Vagina (tissue), 2 donors: ENCODE results near the gene KCTD21. TPM values are rescaled to one million over a fixed set of nuclear protein-coding genes. Genes with fewer than 3 reads are reported as not detected.
A peak's percentile ranks its signal among the peaks of the same experiment; 100 is the strongest.

Experiments used
- DNase-seq, 2 donors: peaks; one replicate each; pipeline ENCODE4 v3.0.0-alpha.2; 2017; ENCODE audit errors: extremely low spot score in 2 of 2
- H3K27ac ChIP-seq: fragments of 200-600 bp; sonication (generic); one replicate; pipeline ENCODE4 v1.5.1; 2019
- H3K27me3 ChIP-seq: fragments of 200-600 bp; sonication (generic); one replicate; pipeline ENCODE4 v1.5.1; 2019
- H3K36me3 ChIP-seq, 2 donors: fragments of 200-600 bp; sonication (generic); one replicate each; pipeline ENCODE4 v1.5.1; 2017 to 2019
- H3K4me1 ChIP-seq: fragments of 200-600 bp; sonication (generic); one replicate; pipeline ENCODE4 v1.5.1; 2019
- H3K4me3 ChIP-seq, 2 donors: fragments of 200-600 bp; sonication (generic); 1 replicate in 1 of 2; 2 replicates in 1 of 2; pipeline ENCODE4 v1.5.1; 2016 to 2019
- H3K9me3 ChIP-seq: fragments of 200-600 bp; sonication (generic); one replicate; pipeline ENCODE4 v1.5.1; 2019
- CTCF ChIP-seq, 3 experiments: fragments of 450-650 bp in 2 of 3; fragments of 200-600 bp in 1 of 3; sonication (generic) in 1 of 3; IDR thresholded peaks; one replicate each; pipeline ENCODE4 v1.5.1; 2017 to 2019; ENCODE audit warnings: antibody characterized with exemption in 3 of 3, mild to moderate bottlenecking in 2 of 3, moderate library complexity in 2 of 3
- POLR2A ChIP-seq, 2 donors: fragments of 450-650 bp; IDR thresholded peaks; one replicate each; pipeline ENCODE4 v1.6.1; 2017; ENCODE audit warnings: antibody characterized with exemption in 2 of 2, mild to moderate bottlenecking in 2 of 2, moderate library complexity in 2 of 2
- POLR2AphosphoS5 ChIP-seq, 2 donors: sonication (generic); formaldehyde crosslinking; IDR thresholded peaks; one replicate each; pipeline ENCODE4 v1.9.0; 2017; ENCODE audit warnings: antibody characterized with exemption in 2 of 2, mild to moderate bottlenecking in 2 of 2, low read depth in 1 of 2; ENCODE audit not compliant: insufficient read depth in 1 of 2
- intact Hi-C: fragments of 100-400 bp; cut with DNase I; formaldehyde crosslinking; loops from one replicate; pipeline ENCODE4 v1.15.1; 2023
- total RNA-seq: library from RNA; depleted of rRNA; stranded (reverse); fragments of >200 nt; gene quantifications from one replicate; pipeline ENCODE4 v1.2.3, GENCODE V29; 2016

KCTD21 gene
- total RNA-seq, 1 donor from 2014 or later, result 8.6 TPM

- intact Hi-C loops, result no loop called here
- no peaks in the 10 kb centered on the region for H3K9me3 ChIP-seq
- no peak for DNase-seq
- no peaks in the 10 kb centered on the region for H3K27me3 ChIP-seq
- TF ChIP-seq POLR2A (IDR thresholded peaks at IDR 0.05) (no peak), CTCF (IDR thresholded peaks at IDR 0.05) (no peak), POLR2AphosphoS5 (IDR thresholded peaks at IDR 0.05; ENCODE audit: insufficient read depth in 1 of 2, low read depth in 1 of 2) (peak; percentile 65 to 87)
- H3K4me1 ChIP-seq, result peaks cover 21% of the 10 kb centered on the region
- peaks cover 0 to 9% of the 10 kb centered on the region in 2 donors for H3K36me3 ChIP-seq
- peak overlapping the region; percentile 87 for H3K27ac ChIP-seq
- no peak overlapping the region for H3K4me3 ChIP-seq
Measured at GRCh38 chr11:78168539-78169477, 19.6 kb downstream of the KCTD21 start.

GRCh38 chr11:78166855-78167469, 21.5 kb downstream of the KCTD21 start:
- TF ChIP-seq CTCF (IDR thresholded peaks at IDR 0.05) (no peak), POLR2A (IDR thresholded peaks at IDR 0.05) (no peak)
- Histone ChIP-seq H3K9me3 (no peaks in the 10 kb centered on the region), H3K4me3 (no peak overlapping the region), H3K4me1 (peaks cover 30% of the 10 kb centered on the region), H3K36me3 (no peaks in the 10 kb centered on the region), H3K27ac (peak overlapping the region; percentile 55), H3K27me3 (no peaks in the 10 kb centered on the region)
- intact Hi-C loops, result no loop called here
- DNase-seq, result no peak

- Histone ChIP-seq H3K9me3 (no peaks in the 10 kb centered on the region), H3K36me3 (no peaks in the 10 kb centered on the region), H3K27ac (no peak overlapping the region), H3K4me1 (peaks cover 28% of the 10 kb centered on the region), H3K27me3 (no peaks in the 10 kb centered on the region), H3K4me3 (no peak overlapping the region)
- no peak for DNase-seq
- TF ChIP-seq CTCF (IDR thresholded peaks at IDR 0.05), result no peak
- TF ChIP-seq POLR2AphosphoS5 (IDR thresholded peaks at IDR 0.05; ENCODE audit: insufficient read depth in 1 of 2, low read depth in 1 of 2), result no peak
- TF ChIP-seq POLR2A (IDR thresholded peaks at IDR 0.05), result no peak
- intact Hi-C loops, result no loop called here
Measured at GRCh38 chr11:78164471-78164870, 24.0 kb downstream of the KCTD21 start.

- no peaks in the 10 kb centered on the region for H3K36me3 ChIP-seq
- TF ChIP-seq POLR2A (IDR thresholded peaks at IDR 0.05), result no peak
- no peak for TF ChIP-seq POLR2AphosphoS5 (IDR thresholded peaks at IDR 0.05; ENCODE audit: insufficient read depth in 1 of 2, low read depth in 1 of 2)
- TF ChIP-seq CTCF (IDR thresholded peaks at IDR 0.05), result no peak
- peaks cover 28% of the 10 kb centered on the region for H3K4me1 ChIP-seq
- DNase-seq, result no peak
- intact Hi-C loops, result no loop called here
- no peak overlapping the region for H3K27ac ChIP-seq
- no peaks in the 10 kb centered on the region for H3K27me3 ChIP-seq
- no peaks in the 10 kb centered on the region for H3K9me3 ChIP-seq
- H3K4me3 ChIP-seq, result no peak overlapping the region
Measured at GRCh38 chr11:78163828-78164227, 24.6 kb downstream of the KCTD21 start.

GRCh38 chr11:78161962-78162371, 26.5 kb downstream of the KCTD21 start:
- intact Hi-C loops, result no loop called here
- H3K27ac ChIP-seq, result peak overlapping the region; percentile 32

More at GRCh38 chr11:78161962-78162371, 26.5 kb downstream of the KCTD21 start:
- H3K4me1 ChIP-seq, result peaks cover 25% of the 10 kb centered on the region
- no peaks in the 10 kb centered on the region for H3K36me3 ChIP-seq
- no peaks in the 10 kb centered on the region for H3K9me3 ChIP-seq
- no peak for TF ChIP-seq CTCF (IDR thresholded peaks at IDR 0.05)
- no peak for TF ChIP-seq POLR2A (IDR thresholded peaks at IDR 0.05)
- no peak for TF ChIP-seq POLR2AphosphoS5 (IDR thresholded peaks at IDR 0.05; ENCODE audit: insufficient read depth in 1 of 2, low read depth in 1 of 2)
- no peaks in the 10 kb centered on the region for H3K27me3 ChIP-seq
- no peak overlapping the region for H3K4me3 ChIP-seq
- no peak for DNase-seq
